ENCODE measurements around the gene MYH3. TPM values are rescaled to one million over a fixed set of nuclear protein-coding genes. Genes with fewer than 3 reads are reported as not detected.

The MYH3 gene
- total RNA-seq, 1 experiment from 2014 or later, result 2.7 TPM

DNA sequence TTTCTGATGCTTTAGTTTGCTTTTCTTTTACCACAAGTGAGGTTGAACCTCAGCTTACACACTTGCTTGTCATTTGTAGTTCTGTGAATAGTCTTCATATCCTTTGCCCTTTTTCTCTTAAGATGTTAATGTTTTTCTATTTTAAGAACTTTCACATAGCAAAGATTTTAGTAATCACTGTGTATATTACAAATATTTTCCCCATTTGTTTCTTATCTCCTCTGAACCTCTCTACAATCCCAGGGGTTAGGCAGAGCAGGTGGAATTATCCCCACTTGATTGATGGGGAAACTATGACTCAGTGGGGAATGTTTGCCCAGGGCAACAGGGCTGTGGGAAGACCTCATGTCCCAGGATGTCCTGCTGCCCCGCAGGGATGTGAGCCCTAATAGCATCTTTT, 11.7 kb upstream of the MYH3 start:
- TF ChIP-seq, protein P1, sequence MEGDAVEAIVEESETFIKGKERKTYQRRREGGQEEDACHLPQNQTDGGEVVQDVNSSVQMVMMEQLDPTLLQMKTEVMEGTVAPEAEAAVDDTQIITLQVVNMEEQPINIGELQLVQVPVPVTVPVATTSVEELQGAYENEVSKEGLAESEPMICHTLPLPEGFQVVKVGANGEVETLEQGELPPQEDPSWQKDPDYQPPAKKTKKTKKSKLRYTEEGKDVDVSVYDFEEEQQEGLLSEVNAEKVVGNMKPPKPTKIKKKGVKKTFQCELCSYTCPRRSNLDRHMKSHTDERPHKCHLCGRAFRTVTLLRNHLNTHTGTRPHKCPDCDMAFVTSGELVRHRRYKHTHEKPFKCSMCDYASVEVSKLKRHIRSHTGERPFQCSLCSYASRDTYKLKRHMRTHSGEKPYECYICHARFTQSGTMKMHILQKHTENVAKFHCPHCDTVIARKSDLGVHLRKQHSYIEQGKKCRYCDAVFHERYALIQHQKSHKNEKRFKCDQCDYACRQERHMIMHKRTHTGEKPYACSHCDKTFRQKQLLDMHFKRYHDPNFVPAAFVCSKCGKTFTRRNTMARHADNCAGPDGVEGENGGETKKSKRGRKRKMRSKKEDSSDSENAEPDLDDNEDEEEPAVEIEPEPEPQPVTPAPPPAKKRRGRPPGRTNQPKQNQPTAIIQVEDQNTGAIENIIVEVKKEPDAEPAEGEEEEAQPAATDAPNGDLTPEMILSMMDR (IDR thresholded peaks at IDR 0.05; ENCODE audit: unreplicated experiment), result no peak
- DNase-seq, result no peak

DNA sequence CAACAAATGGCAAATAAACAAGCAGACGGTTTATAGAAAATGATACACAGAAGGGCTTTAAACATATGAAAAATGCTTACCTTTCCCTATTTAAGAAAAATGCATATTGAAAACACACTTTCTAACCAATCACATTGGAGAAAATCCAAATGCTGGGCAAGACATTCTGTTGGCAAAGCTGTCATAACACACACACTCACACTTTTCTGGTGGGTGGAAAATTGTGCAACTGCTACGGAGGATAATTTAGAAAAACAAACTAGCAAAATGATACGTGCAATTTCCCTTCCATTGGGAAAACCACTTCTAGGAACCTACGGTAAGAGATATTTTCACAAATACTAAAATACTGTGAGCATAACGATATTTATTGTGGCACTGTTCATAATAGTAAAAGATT, 9.8 kb upstream of the MYH3 start:
- Mint-ChIP-seq H3K36me3 (ENCODE audit: insufficient read depth, unreplicated experiment) (no peaks in the 10 kb centered on the region), H3K4me1 (ENCODE audit: low read depth, unreplicated experiment) (no peaks in the 10 kb centered on the region), H3K4me3 (ENCODE audit: low read depth, unreplicated experiment) (no peak overlapping the region), H3K9me3 (ENCODE audit: low read depth, unreplicated experiment) (no peaks in the 10 kb centered on the region), H3K27me3 (ENCODE audit: unreplicated experiment) (no peaks in the 10 kb centered on the region), H3K27ac (ENCODE audit: unreplicated experiment) (no peak overlapping the region)
- no TSS peak for BruUV-seq (replicated peaks)
- no peak for DNase-seq
- TF ChIP-seq, protein P1 (IDR thresholded peaks at IDR 0.05; ENCODE audit: unreplicated experiment), result no peak
- CTCF ChIA-PET, result interaction anchor here (0.7 kb wide), 1 partner anchor 1579 kb away, joined by 3 read pairs; no protein-coding TSS in a partner anchor
- intact Hi-C loops (cut with micrococcal nuclease; ENCODE audit: unreplicated experiment), result no loop called here

More for the DNA sequence above, 11.7 kb upstream of the MYH3 start:
- no TSS peak for BruUV-seq (replicated peaks)
- no peaks in the 10 kb centered on the region for H3K4me1 Mint-ChIP-seq (ENCODE audit: low read depth, unreplicated experiment)
- no peaks in the 10 kb centered on the region for H3K27me3 Mint-ChIP-seq (ENCODE audit: unreplicated experiment)
- H3K4me3 Mint-ChIP-seq (ENCODE audit: low read depth, unreplicated experiment), result no peak overlapping the region
- H3K36me3 Mint-ChIP-seq (ENCODE audit: insufficient read depth, unreplicated experiment), result peaks cover 4% of the 10 kb centered on the region
- no peaks in the 10 kb centered on the region for H3K9me3 Mint-ChIP-seq (ENCODE audit: low read depth, unreplicated experiment)
- H3K27ac Mint-ChIP-seq (ENCODE audit: unreplicated experiment), result no peak overlapping the region
- intact Hi-C loops (cut with micrococcal nuclease; ENCODE audit: unreplicated experiment), result no loop called here
- CTCF ChIA-PET, result interaction anchor here (0.7 kb wide), 1 partner anchor 721 kb away, joined by 4 read pairs; no protein-coding TSS in a partner anchor

DNA sequence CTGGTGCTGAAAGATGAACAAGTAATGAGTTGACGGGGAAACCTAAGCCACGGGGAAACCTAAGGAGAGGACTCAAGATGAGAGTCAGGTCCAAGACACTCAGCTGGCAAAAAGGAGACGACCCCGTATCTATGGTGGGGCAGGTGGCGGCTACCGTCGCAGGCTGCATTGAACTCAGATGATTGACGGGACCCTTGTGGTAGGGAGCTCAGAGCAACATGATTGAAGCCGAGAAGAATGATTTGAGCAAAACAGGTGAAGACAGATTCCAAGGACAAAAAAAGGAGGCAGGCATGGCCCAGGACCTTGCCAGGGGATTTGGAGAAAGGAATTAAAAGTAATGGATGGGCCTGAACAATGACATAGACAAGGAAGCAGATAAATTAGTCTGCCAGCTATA, 7.5 kb upstream of the MYH3 start:
- no peak overlapping the region for H3K27ac Mint-ChIP-seq (ENCODE audit: unreplicated experiment)
- no peaks in the 10 kb centered on the region for H3K36me3 Mint-ChIP-seq (ENCODE audit: insufficient read depth, unreplicated experiment)
- intact Hi-C loops (cut with micrococcal nuclease; ENCODE audit: unreplicated experiment), result no loop called here
- H3K4me1 Mint-ChIP-seq (ENCODE audit: low read depth, unreplicated experiment), result no peaks in the 10 kb centered on the region
- H3K27me3 Mint-ChIP-seq (ENCODE audit: unreplicated experiment), result no peaks in the 10 kb centered on the region
- no peak overlapping the region for H3K4me3 Mint-ChIP-seq (ENCODE audit: low read depth, unreplicated experiment)
- H3K9me3 Mint-ChIP-seq (ENCODE audit: low read depth, unreplicated experiment), result no peaks in the 10 kb centered on the region
- no TSS peak for BruUV-seq (replicated peaks)
- TF ChIP-seq, protein P1 (IDR thresholded peaks at IDR 0.05; ENCODE audit: unreplicated experiment), result no peak
- DNase-seq, result no peak
- CTCF ChIA-PET, result no interaction called here

DNA sequence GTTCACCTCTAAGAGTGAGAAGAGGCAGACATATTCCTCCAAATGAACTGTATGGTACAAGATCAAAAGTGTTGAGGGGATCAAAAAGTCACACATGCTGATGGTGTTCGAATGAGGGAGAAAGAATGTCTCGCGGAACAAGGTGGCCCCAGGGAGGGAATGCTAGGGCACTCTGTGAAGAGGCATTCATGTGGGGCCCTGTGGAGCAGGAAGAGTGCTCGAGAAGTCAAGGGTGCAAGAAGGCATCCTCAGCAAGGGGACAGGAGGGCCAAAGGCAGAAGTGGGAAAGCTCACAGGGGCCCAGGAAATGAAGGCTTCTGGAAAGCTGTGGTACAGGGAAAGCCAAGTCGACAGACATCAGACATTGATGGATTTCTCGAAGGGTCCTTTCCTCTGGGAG, 6.1 kb upstream of the MYH3 start:
- H3K36me3 Mint-ChIP-seq (ENCODE audit: insufficient read depth, unreplicated experiment), result no peaks in the 10 kb centered on the region
- no peak overlapping the region for H3K4me3 Mint-ChIP-seq (ENCODE audit: low read depth, unreplicated experiment)
- no peaks in the 10 kb centered on the region for H3K4me1 Mint-ChIP-seq (ENCODE audit: low read depth, unreplicated experiment)
- no peak for DNase-seq
- TF ChIP-seq, protein P1 (IDR thresholded peaks at IDR 0.05; ENCODE audit: unreplicated experiment), result no peak
- no peak overlapping the region for H3K27ac Mint-ChIP-seq (ENCODE audit: unreplicated experiment)
- H3K9me3 Mint-ChIP-seq (ENCODE audit: low read depth, unreplicated experiment), result no peaks in the 10 kb centered on the region
- intact Hi-C loops (cut with micrococcal nuclease; ENCODE audit: unreplicated experiment), result no loop called here
- BruUV-seq (replicated peaks), result no TSS peak
- no peaks in the 10 kb centered on the region for H3K27me3 Mint-ChIP-seq (ENCODE audit: unreplicated experiment)
- CTCF ChIA-PET, result no interaction called here

Measured in Calu3 (cell line).